ENCODE data around the gene PUS10.
"Not testable (repeated sequence)": the region's sequence is repeated elsewhere in the genome, so short reads cannot be mapped to it uniquely, and the experiment has no call there.

Gene PUS10

DNA sequence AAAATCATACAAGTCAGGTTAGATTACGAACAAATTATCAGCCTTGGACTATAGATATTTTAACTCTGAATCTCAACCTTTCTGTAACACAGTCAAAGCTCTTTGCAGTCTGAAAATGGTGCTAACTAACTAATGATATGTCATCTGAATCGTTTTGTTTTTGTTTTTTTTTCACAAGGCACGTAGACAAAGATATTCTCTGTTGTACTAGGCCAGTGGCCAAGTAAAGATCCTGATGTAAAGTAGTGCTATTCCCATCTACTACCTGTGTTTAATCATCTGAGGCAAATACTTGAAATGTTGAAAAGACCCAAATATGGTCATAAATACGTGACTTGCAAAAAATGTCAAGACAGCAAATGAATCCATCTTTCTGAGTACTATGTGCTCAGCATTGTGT lies 71.0 kb downstream of the PUS10 start:
- DNase-seq (ENCODE audit: low spot score), result no peak
- TF ChIP-seq, protein P1, sequence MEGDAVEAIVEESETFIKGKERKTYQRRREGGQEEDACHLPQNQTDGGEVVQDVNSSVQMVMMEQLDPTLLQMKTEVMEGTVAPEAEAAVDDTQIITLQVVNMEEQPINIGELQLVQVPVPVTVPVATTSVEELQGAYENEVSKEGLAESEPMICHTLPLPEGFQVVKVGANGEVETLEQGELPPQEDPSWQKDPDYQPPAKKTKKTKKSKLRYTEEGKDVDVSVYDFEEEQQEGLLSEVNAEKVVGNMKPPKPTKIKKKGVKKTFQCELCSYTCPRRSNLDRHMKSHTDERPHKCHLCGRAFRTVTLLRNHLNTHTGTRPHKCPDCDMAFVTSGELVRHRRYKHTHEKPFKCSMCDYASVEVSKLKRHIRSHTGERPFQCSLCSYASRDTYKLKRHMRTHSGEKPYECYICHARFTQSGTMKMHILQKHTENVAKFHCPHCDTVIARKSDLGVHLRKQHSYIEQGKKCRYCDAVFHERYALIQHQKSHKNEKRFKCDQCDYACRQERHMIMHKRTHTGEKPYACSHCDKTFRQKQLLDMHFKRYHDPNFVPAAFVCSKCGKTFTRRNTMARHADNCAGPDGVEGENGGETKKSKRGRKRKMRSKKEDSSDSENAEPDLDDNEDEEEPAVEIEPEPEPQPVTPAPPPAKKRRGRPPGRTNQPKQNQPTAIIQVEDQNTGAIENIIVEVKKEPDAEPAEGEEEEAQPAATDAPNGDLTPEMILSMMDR (IDR thresholded peaks at IDR 0.05; ENCODE audit: extremely low read depth, missing control alignments), result no peak

DNA sequence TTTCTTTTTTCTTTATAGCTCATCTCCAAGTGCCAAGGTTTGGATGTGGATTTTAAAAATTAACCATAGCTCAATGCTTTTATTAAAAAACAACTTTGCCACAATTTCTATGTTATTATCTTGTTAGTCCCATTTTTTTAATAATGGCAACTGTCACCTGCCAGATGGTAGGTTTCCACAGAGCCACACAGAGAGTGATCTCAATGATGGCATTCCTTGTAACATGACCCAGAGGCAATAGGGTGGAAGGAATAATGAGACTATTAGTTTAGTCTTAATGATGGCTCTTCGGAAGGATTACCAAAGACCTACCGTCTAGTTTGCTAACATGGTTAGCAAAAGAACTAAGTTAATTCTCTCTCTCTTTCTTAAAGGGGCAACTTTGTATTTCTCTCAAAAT lies 72.7 kb downstream of the PUS10 start:
- TF ChIP-seq, protein P1 (IDR thresholded peaks at IDR 0.05; ENCODE audit: extremely low read depth, missing control alignments), result no peak
- no peak for DNase-seq (ENCODE audit: low spot score)

DNA sequence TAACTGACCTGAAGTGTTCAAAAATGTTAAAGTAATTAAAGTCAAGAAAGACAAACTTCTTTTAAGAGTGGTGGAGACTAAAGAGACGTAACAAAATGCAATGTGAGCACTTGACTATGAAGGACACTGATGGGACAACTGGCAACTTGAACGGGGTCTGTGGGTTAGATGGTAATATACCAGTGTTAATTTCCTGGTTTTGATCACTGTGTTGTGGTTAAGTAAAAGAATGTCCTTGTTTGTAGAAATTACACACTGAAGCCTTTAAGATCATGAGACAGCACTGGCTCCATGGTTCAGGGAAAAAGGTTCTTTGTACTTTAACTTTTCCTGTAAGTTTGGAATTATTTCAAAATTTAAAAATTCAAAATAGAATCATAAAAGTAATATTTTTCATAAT lies 78.4 kb downstream of the PUS10 start:
- no peak for DNase-seq (ENCODE audit: low spot score)
- TF ChIP-seq, protein P1 (IDR thresholded peaks at IDR 0.05; ENCODE audit: extremely low read depth, missing control alignments), result no peak

DNA sequence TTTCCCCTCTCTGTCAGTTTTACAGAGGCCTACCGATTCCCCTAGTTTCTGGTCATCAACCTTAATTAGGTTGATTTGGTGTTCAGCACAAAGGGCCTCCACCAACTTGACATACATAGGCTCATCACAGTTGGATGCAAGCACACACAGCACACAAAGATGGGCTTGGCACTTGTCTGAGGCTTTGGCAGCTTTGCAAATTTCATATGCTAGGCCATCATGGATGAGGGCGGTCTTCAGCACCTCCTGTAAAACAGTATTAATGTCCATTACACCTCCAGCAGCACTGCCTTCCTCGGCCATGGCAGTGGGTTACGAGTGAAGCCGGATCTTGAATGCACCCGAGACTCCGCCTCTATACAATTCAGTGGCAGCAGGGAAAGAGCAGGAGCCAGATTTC lies 79.8 kb downstream of the PUS10 start:
- TF ChIP-seq, protein P1 (IDR thresholded peaks at IDR 0.05; ENCODE audit: extremely low read depth, missing control alignments), result no peak

DNA sequence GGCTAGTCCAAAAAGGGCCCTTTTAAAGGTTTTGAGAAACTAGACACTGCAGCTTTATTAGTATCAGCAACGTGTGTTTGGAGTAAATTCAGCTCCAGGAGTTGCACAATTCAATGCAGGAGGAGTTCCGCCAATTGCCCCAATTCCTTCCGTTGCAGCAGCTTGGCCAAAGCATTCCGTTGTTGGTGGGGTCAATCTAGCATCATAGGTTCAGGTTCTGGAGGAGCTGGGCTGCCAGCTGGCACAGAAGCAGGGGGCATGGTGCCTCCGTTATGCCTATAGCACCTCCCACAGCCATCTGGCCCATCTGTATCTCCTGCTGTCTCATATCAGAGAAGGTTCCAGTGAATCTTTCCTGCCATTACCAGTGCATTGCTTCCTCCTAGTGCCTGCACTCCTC lies 81.3 kb downstream of the PUS10 start:
- TF ChIP-seq, protein P1 (IDR thresholded peaks at IDR 0.05; ENCODE audit: extremely low read depth, missing control alignments), result no peak

More for the DNA sequence above, 79.8 kb downstream of the PUS10 start:
- DNase-seq (ENCODE audit: low spot score), result no peak

DNA sequence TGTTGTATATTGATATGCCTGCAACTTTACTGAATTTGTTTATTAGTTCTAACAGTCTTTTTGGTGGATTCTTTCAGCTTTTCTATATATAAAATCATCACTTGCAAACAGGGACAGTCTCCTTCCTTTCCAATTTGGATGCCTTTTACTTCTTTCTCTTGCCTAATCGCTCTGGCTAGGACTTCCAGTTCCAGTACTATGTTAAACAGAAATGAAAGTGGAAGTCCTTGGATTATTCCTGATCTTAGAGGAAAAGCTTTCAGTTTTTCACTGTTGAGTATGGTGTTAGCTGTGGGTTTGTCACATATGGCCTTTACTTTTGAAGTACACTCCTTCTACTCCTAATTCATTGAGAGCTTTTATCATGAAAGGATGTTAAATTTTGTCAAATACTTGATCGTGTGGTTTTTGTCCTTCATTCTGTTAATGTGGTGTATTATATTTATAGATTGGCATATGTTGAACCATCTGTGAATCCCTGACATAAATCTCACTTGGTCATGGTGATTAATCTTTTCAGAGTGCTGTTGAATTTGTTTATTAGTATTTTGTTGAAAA lies 83.8 kb downstream of the PUS10 start:
- no peak for DNase-seq (ENCODE audit: low spot score)
- TF ChIP-seq, protein P1 (IDR thresholded peaks at IDR 0.05; ENCODE audit: extremely low read depth, missing control alignments), result no peak

More for the DNA sequence above, 81.3 kb downstream of the PUS10 start:
- DNase-seq (ENCODE audit: low spot score), result no peak

DNA sequence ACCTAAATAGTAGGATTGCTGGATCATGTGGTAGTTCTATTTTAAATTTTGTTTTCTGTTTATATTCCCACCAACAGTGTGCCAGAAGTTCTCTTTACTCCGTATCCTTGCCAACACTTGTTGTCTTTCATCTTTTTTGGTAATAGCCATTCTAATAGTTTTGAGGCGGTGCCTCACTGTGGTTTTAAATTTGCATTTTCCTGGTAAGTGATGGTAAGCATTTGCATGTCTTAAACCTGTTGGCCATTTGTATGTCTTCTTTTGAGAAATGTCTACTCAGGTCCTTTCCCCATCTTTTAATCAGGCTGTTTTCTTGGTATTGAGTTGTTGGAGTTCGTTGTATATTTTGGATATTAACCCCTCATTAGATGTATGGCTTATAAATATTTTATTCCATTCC lies 85.1 kb downstream of the PUS10 start:
- TF ChIP-seq, protein P1 (IDR thresholded peaks at IDR 0.05; ENCODE audit: extremely low read depth, missing control alignments), result no peak
- DNase-seq (ENCODE audit: low spot score), result no peak

DNA sequence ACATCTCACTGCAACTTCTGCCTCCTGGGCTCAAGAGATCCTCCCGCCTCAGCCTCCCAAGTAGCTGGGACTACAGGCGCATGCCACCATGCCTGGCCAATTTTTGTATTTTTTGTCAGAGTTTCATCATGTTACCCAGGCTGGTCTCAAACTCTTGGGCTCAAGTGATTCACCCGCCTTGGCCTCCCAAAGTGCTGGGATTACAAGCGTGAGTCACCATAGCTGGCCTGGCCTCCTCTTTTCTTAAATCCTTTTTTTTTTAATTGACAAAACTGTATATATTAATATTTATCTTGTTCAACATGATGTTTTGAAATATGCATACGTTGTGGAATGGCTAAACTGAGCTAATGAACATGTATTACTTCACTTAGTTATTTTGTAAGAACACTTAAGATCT lies 86.0 kb downstream of the PUS10 start:
- DNase-seq (ENCODE audit: low spot score), result not testable (repeated sequence)
